A673 (cell line): Measurements from ENCODE around the gene HNRNPCL1. TPM values are rescaled to one million over a fixed set of nuclear protein-coding genes. Genes with fewer than 3 reads are reported as not detected.

Experiments used
- BruUV-seq: library from RNA; stranded (reverse); fragments of 400-500 nt; replicated peaks from 2 replicates; lab custom pipeline; 2021; lab: Mats Ljungman, UMichigan
- CTCF ChIA-PET: fragments of 300-600 bp; sonication (Branson Sonifier 250); formaldehyde crosslinking; loops from one replicate; lab custom pipeline; 2022; ENCODE audit warnings: antibody characterized with exemption; lab: Charles Lee
- POLR2A ChIA-PET: fragments of 300-600 bp; sonication (Branson Sonifier 250); formaldehyde crosslinking; loops from one replicate; lab custom pipeline; 2022; ENCODE audit warnings: antibody characterized with exemption; ENCODE audit not compliant: low non-redundant PET; lab: Charles Lee
- DNase-seq: peaks from one replicate; pipeline ENCODE4 v3.0.0-alpha.2; 2015; ENCODE audit warnings: low spot score
- H3K27ac ChIP-seq: fragments of 200-600 bp; sonication (generic); 2 replicates; pipeline ENCODE4 v1.5.1; 2016; ENCODE audit warnings: mixed run types, low read depth, mild to moderate bottlenecking, mixed read lengths, antibody characterized with exemption, low read length; ENCODE audit not compliant: poor library complexity, severe bottlenecking
- H3K27me3 ChIP-seq: fragments of 200-600 bp; sonication (generic); replicated peaks from 2 replicates; pipeline ENCODE4 v1.6.1; 2017; ENCODE audit warnings: mixed run types, low read depth, mild to moderate bottlenecking, mixed read lengths, antibody characterized with exemption, low read length; ENCODE audit not compliant: insufficient read depth, poor library complexity
- H3K36me3 ChIP-seq: fragments of 200-600 bp; sonication (generic); 2 replicates; pipeline ENCODE4 v1.6.1; 2016; ENCODE audit warnings: mixed run types, mild to moderate bottlenecking, mixed read lengths, antibody characterized with exemption, low read length; ENCODE audit not compliant: insufficient read depth, poor library complexity, severe bottlenecking
- H3K4me1 ChIP-seq: fragments of 200-600 bp; sonication (generic); 2 replicates; pipeline ENCODE4 v1.6.1; 2017; ENCODE audit warnings: mixed run types, mild to moderate bottlenecking, mixed read lengths, antibody characterized with exemption, low read length; ENCODE audit not compliant: insufficient read depth, poor library complexity, severe bottlenecking
- H3K4me3 ChIP-seq: fragments of 200-600 bp; sonication (generic); 2 replicates; pipeline ENCODE4 v1.5.1; 2016; ENCODE audit warnings: low read depth, mixed run types, mild to moderate bottlenecking, mixed read lengths, low read length; ENCODE audit not compliant: poor library complexity, severe bottlenecking
- H3K9me3 ChIP-seq: fragments of 200-600 bp; sonication (generic); 2 replicates; pipeline ENCODE4 v1.6.1; 2016; ENCODE audit warnings: mixed run types, low read depth, mild to moderate bottlenecking, mixed read lengths, antibody characterized with exemption, low read length; ENCODE audit not compliant: poor library complexity, severe bottlenecking
- EZH2 ChIP-seq: fragments of 200-600 bp; sonication (generic); IDR thresholded peaks from 2 replicates; pipeline ENCODE4 v1.6.1; 2017; ENCODE audit warnings: borderline replicate concordance, low read depth, mild to moderate bottlenecking, mixed read lengths, antibody characterized with exemption, low read length; ENCODE audit not compliant: poor library complexity, severe bottlenecking
- intact Hi-C: fragments of 100-400 bp; cut with micrococcal nuclease; formaldehyde crosslinking; loops from one replicate; pipeline ENCODE4 v1.10.0; 2022; ENCODE audit not compliant: unreplicated experiment
- total RNA-seq: library from RNA; stranded (reverse); gene quantifications from 2 replicates; pipeline ENCODE4 v1.2.3, GENCODE V29; 2021
- TF ChIP-seq, protein P1 (sequence below): fragments of 300-800, 200-600 bp; sonication (generic); conservative IDR thresholded peaks from 2 replicates; pipeline ENCODE4 v1.5.1; 2017; ENCODE audit warnings: low read depth, mild to moderate bottlenecking, antibody characterized with exemption, low read length, moderate library complexity, mixed read lengths

HNRNPCL1 gene
- total RNA-seq, 1 experiment from 2014 or later, result not detected

DNA sequence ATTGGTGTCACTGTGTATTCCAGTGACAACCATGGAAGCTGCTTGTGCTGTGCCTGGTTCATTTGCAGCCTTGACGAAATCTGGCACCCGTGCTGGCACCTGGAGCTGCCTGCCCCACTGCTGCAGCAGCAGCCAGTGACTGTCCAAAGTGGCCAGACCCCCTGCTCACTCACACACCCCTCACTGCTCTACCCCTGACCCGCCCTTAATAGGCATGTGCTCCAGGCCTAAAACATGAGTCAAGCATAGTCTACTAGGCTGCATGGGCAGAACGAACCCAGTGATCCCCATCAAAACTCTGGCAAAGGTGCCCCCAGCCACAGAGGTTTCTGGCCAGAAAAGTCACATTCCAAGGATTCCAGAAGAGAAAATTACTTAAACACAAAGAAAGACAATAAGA is 49.6 kb downstream of the HNRNPCL1 start:
- POLR2A ChIA-PET, result no interaction called here
- intact Hi-C loops, result no loop called here
- no peak for TF ChIP-seq EZH2
- TF ChIP-seq, protein P1, sequence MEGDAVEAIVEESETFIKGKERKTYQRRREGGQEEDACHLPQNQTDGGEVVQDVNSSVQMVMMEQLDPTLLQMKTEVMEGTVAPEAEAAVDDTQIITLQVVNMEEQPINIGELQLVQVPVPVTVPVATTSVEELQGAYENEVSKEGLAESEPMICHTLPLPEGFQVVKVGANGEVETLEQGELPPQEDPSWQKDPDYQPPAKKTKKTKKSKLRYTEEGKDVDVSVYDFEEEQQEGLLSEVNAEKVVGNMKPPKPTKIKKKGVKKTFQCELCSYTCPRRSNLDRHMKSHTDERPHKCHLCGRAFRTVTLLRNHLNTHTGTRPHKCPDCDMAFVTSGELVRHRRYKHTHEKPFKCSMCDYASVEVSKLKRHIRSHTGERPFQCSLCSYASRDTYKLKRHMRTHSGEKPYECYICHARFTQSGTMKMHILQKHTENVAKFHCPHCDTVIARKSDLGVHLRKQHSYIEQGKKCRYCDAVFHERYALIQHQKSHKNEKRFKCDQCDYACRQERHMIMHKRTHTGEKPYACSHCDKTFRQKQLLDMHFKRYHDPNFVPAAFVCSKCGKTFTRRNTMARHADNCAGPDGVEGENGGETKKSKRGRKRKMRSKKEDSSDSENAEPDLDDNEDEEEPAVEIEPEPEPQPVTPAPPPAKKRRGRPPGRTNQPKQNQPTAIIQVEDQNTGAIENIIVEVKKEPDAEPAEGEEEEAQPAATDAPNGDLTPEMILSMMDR, result no peak

More for the DNA sequence above, 49.6 kb downstream of the HNRNPCL1 start:
- Histone ChIP-seq H3K4me3 (no peak overlapping the region), H3K36me3 (no peaks in the 10 kb centered on the region), H3K27me3 (no peaks in the 10 kb centered on the region), H3K9me3 (no peaks in the 10 kb centered on the region), H3K27ac (no peak overlapping the region), H3K4me1 (no peaks in the 10 kb centered on the region)
- no TSS peak for BruUV-seq
- CTCF ChIA-PET, result no interaction called here
- DNase-seq, result no peak

Other genes with a start within 250 kb of the HNRNPCL1 start
- gene DHRS3, start 230.5 kb downstream of the HNRNPCL1 start, total RNA-seq, result 2.4 TPM in 2 replicates
- gene AADACL4, start 204.6 kb downstream of the HNRNPCL1 start, total RNA-seq, result 0.43 TPM in 1 of 2 replicates, not detected in the other
- not detected in 2 replicates for gene AADACL3, start 132.6 kb downstream of the HNRNPCL1 start, total RNA-seq
- not detected in 2 replicates for gene CFAP107, start 102.5 kb downstream of the HNRNPCL1 start, total RNA-seq
- gene PRAMEF12, start 75.0 kb downstream of the HNRNPCL1 start, total RNA-seq, result not detected in 2 replicates
- gene PRAMEF1, start 57.3 kb downstream of the HNRNPCL1 start, total RNA-seq, result not detected in 2 replicates
- gene PRAMEF11, start 17.3 kb downstream of the HNRNPCL1 start, total RNA-seq, result not detected in 2 replicates
- not detected in 2 replicates for gene PRAMEF2, start 8.4 kb upstream of the HNRNPCL1 start, total RNA-seq
- gene PRAMEF4, start 37.5 kb upstream of the HNRNPCL1 start, total RNA-seq, result not detected in 2 replicates
- not detected in 2 replicates for gene PRAMEF10, start 49.5 kb upstream of the HNRNPCL1 start, total RNA-seq
- not detected in 2 replicates for gene PRAMEF7, start 67.9 kb upstream of the HNRNPCL1 start, total RNA-seq
- gene PRAMEF6, start 98.9 kb upstream of the HNRNPCL1 start, total RNA-seq, result not detected in 2 replicates
- not detected in 2 replicates for gene PRAMEF27, start 207.9 kb upstream of the HNRNPCL1 start, total RNA-seq
- gene HNRNPCL3, start 212.0 kb upstream of the HNRNPCL1 start, total RNA-seq, result not detected in 2 replicates
- gene PRAMEF25, start 222.1 kb upstream of the HNRNPCL1 start, total RNA-seq, result not detected in 2 replicates